K562 (cell line): Measurements from ENCODE around the gene HOXD1. TPM values are rescaled to one million over a fixed set of nuclear protein-coding genes. Genes with fewer than 3 reads are reported as not detected.

Experiments
- CSDE1 ChIP-seq, 2 experiments: fragments of 450-650 bp; IDR thresholded peaks; 2 replicates each; pipeline ENCODE4 v1.6.1; 2016; ENCODE audit warnings: mild to moderate bottlenecking in 1 of 2
- FOXP4 ChIP-seq: sonication (generic); formaldehyde crosslinking; IDR thresholded peaks from 2 replicates; pipeline ENCODE4 v1.8.0; 2022; ENCODE audit warnings: mild to moderate bottlenecking, missing genetic modification reagents, borderline replicate concordance
- HOXB6 ChIP-seq: fragments of 250-450 bp; sonication (Bioruptor Pico); IDR thresholded peaks from 2 replicates; pipeline ENCODE4 v1.5.1; 2022; ENCODE audit warnings: mild to moderate bottlenecking, borderline replicate concordance
- NFE2L1 ChIP-seq: fragments of 450-650 bp; IDR thresholded peaks from 2 replicates; pipeline ENCODE4 v1.6.1; 2016; ENCODE audit warnings: missing genetic modification characterization, low read depth, mild to moderate bottlenecking, missing compliant biosample characterization, moderate library complexity, borderline replicate concordance
- PRDM10 ChIP-seq: fragments of 450-650 bp; IDR thresholded peaks from 2 replicates; pipeline ENCODE4 v1.6.1; 2018; ENCODE audit not compliant: partially characterized antibody
- polyA plus RNA-seq, 8 experiments: library from polyadenylated mRNA; depleted of rRNA in 4 of 8; stranded (reverse) in 5 of 8; unstranded in 3 of 8; fragments of >200 nt; fragmentation: Nextera tagmentation in 2 of 8; fragmentation: Illumina TruSeq in 1 of 8; extraction: Ambion mirVana in 2 of 8; extraction: Trizol in 1 of 8; gene quantifications; 2 replicates each; pipeline versions ENCODE4 v1.2.1 to v1.2.3, GENCODE V29; 2011 to 2014; ENCODE audit warnings: inconsistent platforms in 1 of 8, missing spikeins in 1 of 8
- total RNA-seq, 7 experiments: library from RNA; depleted of rRNA in 6 of 7; stranded (reverse); fragments of >200 nt in 6 of 7; fragmentation: Illumina TruSeq in 2 of 7; extraction: Trizol in 2 of 7; gene quantifications; 2 replicates each; pipeline versions ENCODE4 v1.2.1 to v1.2.3, GENCODE V29; 2011 to 2021; ENCODE audit warnings: low replicate concordance in 1 of 7

HOXD1 gene
- total and polyA plus RNA-seq, 9 of the 15 experiments (the other 6 are each of a cell fraction or from before 2014, with no cell fraction given) = not detected

- TF ChIP-seq NFE2L1 (no peak), CSDE1 (IDR thresholded peaks at IDR 0.05) (no peak), HOXB6 (CRISPR knock-in tag) (no peak), FOXP4 (CRISPR knock-in tag) (no peak), PRDM10 (no peak)
Observed at GRCh38 chr2:176186024-176186423, 2.4 kb upstream of the HOXD1 start (continued).
